A549 (cell line): ENCODE results near the gene STAG2.

ENCODE experiments used
- CTCF ChIP-seq: fragments of >200 bp; sonication (Bioruptor Twin); formaldehyde crosslinking; IDR thresholded peaks from 3 replicates; pipeline ENCODE4 v1.5.1; 2016
- ELK1 ChIP-seq: fragments of 150-350 bp; IDR thresholded peaks from 2 replicates; pipeline ENCODE4 v1.6.1; 2014; ENCODE audit warnings: low read depth, mild to moderate bottlenecking, low read length
- JUN ChIP-seq, 2 experiments: fragments of >200 bp; sonication (Bioruptor Twin); formaldehyde crosslinking; IDR thresholded peaks; 2 replicates in 1 of 2; 3 replicates in 1 of 2; pipeline ENCODE4 v1.6.1; 2016 to 2017
- MAX ChIP-seq: IDR thresholded peaks from 2 replicates; pipeline ENCODE4 v1.6.1; 2012
- MYC ChIP-seq: IDR thresholded peaks from 2 replicates; pipeline ENCODE4 v1.6.1; 2012; ENCODE audit warnings: mild to moderate bottlenecking, inconsistent platforms, low read length, improper control_type of control experiment, borderline replicate concordance
- POLR2A ChIP-seq: IDR thresholded peaks from 2 replicates; pipeline ENCODE4 v1.6.1; 2012; ENCODE audit warnings: mild to moderate bottlenecking, low read length
- ZFP36 ChIP-seq: fragments of 450-650 bp; IDR thresholded peaks from 2 replicates; pipeline ENCODE4 v1.6.1; 2014; ENCODE audit warnings: borderline replicate concordance; ENCODE audit not compliant: partially characterized antibody

GRCh38 chrX:123989235-123989634 is 27.7 kb downstream of the STAG2 start:
- TF ChIP-seq CTCF (no peak), MYC (no peak), ZFP36 (no peak), ELK1 (no peak), POLR2A (no peak), JUN (IDR thresholded peaks at IDR 0.05) (no peak), MAX (no peak)
